ENCODE data around the gene LPP. TPM values are rescaled to one million over a fixed set of nuclear protein-coding genes. Genes with fewer than 3 reads are reported as not detected.

Gene LPP
- total RNA-seq, 6 experiments from 2014 or later, result 41.5 to 90.5 (median 69.5) TPM

GRCh38 chr3:188761439-188761838 is 607.5 kb downstream of the LPP start:
- DNase-seq (no peak), ATAC-seq (no peak)
- intact Hi-C loops (cut with DNase I), result no loop called here
- no peaks in the 10 kb centered on the region for H3K36me3 ChIP-seq
- no peaks in the 10 kb centered on the region for H3K4me1 ChIP-seq
- no peak overlapping the region for H3K27ac ChIP-seq
- H3K4me3 ChIP-seq, result no peak overlapping the region
- TF ChIP-seq POLR2A (IDR thresholded peaks at IDR 0.05), result no peak
- TF ChIP-seq CTCF (IDR thresholded peaks at IDR 0.05), result no peak
- WGBS (ENCODE audit: insufficient coverage, low coverage, low lambda C conversion rate, missing lambda C conversion rate), result 83% methylated on average over 6 of the region's 6 CpGs
- H3K9me3 ChIP-seq, result no peaks in the 10 kb centered on the region
- no peaks in the 10 kb centered on the region for H3K27me3 ChIP-seq

- ATAC-seq, result no peak
- intact Hi-C loops (cut with DNase I), result no loop called here
- no peaks in the 10 kb centered on the region for H3K9me3 ChIP-seq
- no peak for DNase-seq
- H3K4me1 ChIP-seq, result no peaks in the 10 kb centered on the region
- WGBS (ENCODE audit: insufficient coverage, low coverage, low lambda C conversion rate, missing lambda C conversion rate), result 92% methylated on average over 3 of the region's 3 CpGs
- H3K27me3 ChIP-seq, result no peaks in the 10 kb centered on the region
- no peak overlapping the region for H3K4me3 ChIP-seq
- TF ChIP-seq CTCF (IDR thresholded peaks at IDR 0.05) (no peak), POLR2A (IDR thresholded peaks at IDR 0.05) (no peak)
- no peaks in the 10 kb centered on the region for H3K36me3 ChIP-seq
- no peak overlapping the region for H3K27ac ChIP-seq
These were observed 608.0 kb downstream of the LPP start for GRCh38 chr3:188761964-188762363.

GRCh38 chr3:188764609-188765008 is 610.7 kb downstream of the LPP start:
- DNase-seq (no peak), ATAC-seq (no peak)
- Histone ChIP-seq H3K4me1 (no peaks in the 10 kb centered on the region), H3K36me3 (no peaks in the 10 kb centered on the region), H3K4me3 (no peak overlapping the region), H3K9me3 (no peaks in the 10 kb centered on the region), H3K27ac (no peak overlapping the region), H3K27me3 (no peaks in the 10 kb centered on the region)
- 100% methylated on average over 1 of the region's 1 CpG for WGBS (ENCODE audit: insufficient coverage, low coverage, low lambda C conversion rate, missing lambda C conversion rate)
- TF ChIP-seq POLR2A (IDR thresholded peaks at IDR 0.05), result no peak
- no peak for TF ChIP-seq CTCF (IDR thresholded peaks at IDR 0.05)
- intact Hi-C loops (cut with DNase I), result no loop called here

- no peaks in the 10 kb centered on the region for H3K9me3 ChIP-seq
- intact Hi-C loops (cut with DNase I), result no loop called here
- ATAC-seq (peak in 1 of 4 donors; percentile 16), DNase-seq (no peak)
- 92% methylated on average over 3 of the region's 3 CpGs for WGBS (ENCODE audit: insufficient coverage, low coverage, low lambda C conversion rate, missing lambda C conversion rate)
- no peak overlapping the region for H3K27ac ChIP-seq
- H3K4me3 ChIP-seq, result no peak overlapping the region
- peaks cover 0 to 14% (median 5%) of the 10 kb centered on the region in 4 donors for H3K4me1 ChIP-seq
- H3K27me3 ChIP-seq, result no peaks in the 10 kb centered on the region
- no peaks in the 10 kb centered on the region for H3K36me3 ChIP-seq
- no peak for TF ChIP-seq POLR2A (IDR thresholded peaks at IDR 0.05)
- no peak for TF ChIP-seq CTCF (IDR thresholded peaks at IDR 0.05)
These were observed 615.9 kb downstream of the LPP start for GRCh38 chr3:188769831-188770230.

GRCh38 chr3:188772886-188773285 is 618.9 kb downstream of the LPP start:
- intact Hi-C loops (cut with DNase I), result no loop called here
- H3K27ac ChIP-seq, result no peak overlapping the region

More at GRCh38 chr3:188772886-188773285, 618.9 kb downstream of the LPP start:
- H3K36me3 ChIP-seq, result no peaks in the 10 kb centered on the region
- H3K9me3 ChIP-seq, result no peaks in the 10 kb centered on the region
- ATAC-seq (peak; percentile 71 to 81 (median 74)), DNase-seq (no peak)
- H3K4me3 ChIP-seq, result no peak overlapping the region
- WGBS (ENCODE audit: insufficient coverage, low coverage, low lambda C conversion rate, missing lambda C conversion rate), result 26% methylated on average over 3 of the region's 3 CpGs
- H3K4me1 ChIP-seq, result peaks cover 0 to 33% (median 15%) of the 10 kb centered on the region in 4 donors
- no peaks in the 10 kb centered on the region for H3K27me3 ChIP-seq
- TF ChIP-seq CTCF (IDR thresholded peaks at IDR 0.05) (no peak), POLR2A (IDR thresholded peaks at IDR 0.05) (no peak)

Data from right lobe of liver (tissue), 6 donors.